HG03039 (cell line): ENCODE results near the gene LRP3.
"Not testable (repeated sequence)": the region's sequence is repeated elsewhere in the genome, so short reads cannot be mapped to it uniquely, and the experiment has no call there.

Source experiments
- ATAC-seq: cut with Tn5 transposase; IDR thresholded peaks from one replicate; pipeline ENCODE4 v1.9.1; 2021; ENCODE audit warnings: mild to moderate bottlenecking, moderate library complexity; ENCODE audit not compliant: unreplicated experiment

Gene LRP3

GRCh38 chr19:33215438-33216197, 21.5 kb downstream of the LRP3 start:
- no peak for ATAC-seq

GRCh38 chr19:33216198-33216830, 22.2 kb downstream of the LRP3 start:
- no peak for ATAC-seq

GRCh38 chr19:33217881-33218280, 23.8 kb downstream of the LRP3 start:
- ATAC-seq: no peak

- no peak for ATAC-seq
Observed at GRCh38 chr19:33219261-33219815, 25.2 kb downstream of the LRP3 start.

- no peak for ATAC-seq
Observed at GRCh38 chr19:33220115-33220514, 26.0 kb downstream of the LRP3 start.

- no peak for ATAC-seq
Observed at GRCh38 chr19:33220735-33221134, 26.6 kb downstream of the LRP3 start.

GRCh38 chr19:33221638-33222037, 27.5 kb downstream of the LRP3 start:
- no peak for ATAC-seq

- ATAC-seq: not testable (repeated sequence)
Observed at GRCh38 chr19:33222255-33222654, 28.1 kb downstream of the LRP3 start.

GRCh38 chr19:33224694-33225457, 30.7 kb downstream of the LRP3 start:
- no peak for ATAC-seq

GRCh38 chr19:33225458-33225926, 31.4 kb downstream of the LRP3 start, which contains the start of gene SLC7A10:
SLC7A10 (minus strand) TSS chr19:33225850; CDS start chr19:33225703, 147 bp downstream.
- ATAC-seq: no peak

GRCh38 chr19:33226550-33227241, 32.6 kb downstream of the LRP3 start:
- no peak for ATAC-seq

GRCh38 chr19:33227242-33227650, 33.1 kb downstream of the LRP3 start:
- ATAC-seq: no peak

- no peak for ATAC-seq
Observed at GRCh38 chr19:33227870-33228599, 33.9 kb downstream of the LRP3 start.

- no peak for ATAC-seq
Observed at GRCh38 chr19:33229962-33230361, 35.8 kb downstream of the LRP3 start.

- ATAC-seq: no peak
Observed at GRCh38 chr19:33231511-33231910, 37.4 kb downstream of the LRP3 start.

- ATAC-seq: no peak
Observed at GRCh38 chr19:33232656-33233055, 38.5 kb downstream of the LRP3 start.

GRCh38 chr19:33233056-33233873, 39.1 kb downstream of the LRP3 start:
- no peak for ATAC-seq

- no peak for ATAC-seq
Observed at GRCh38 chr19:33234092-33234491, 40.0 kb downstream of the LRP3 start.

- no peak for ATAC-seq
Observed at GRCh38 chr19:33234736-33235135, 40.6 kb downstream of the LRP3 start.
